ENCODE measurements around the gene ZNF630.
A peak's percentile ranks its signal among the peaks of the same experiment; 100 is the strongest.
"Not testable (repeated sequence)": the region's sequence is repeated elsewhere in the genome, so short reads cannot be mapped to it uniquely, and the experiment has no call there.

Gene ZNF630

DNA sequence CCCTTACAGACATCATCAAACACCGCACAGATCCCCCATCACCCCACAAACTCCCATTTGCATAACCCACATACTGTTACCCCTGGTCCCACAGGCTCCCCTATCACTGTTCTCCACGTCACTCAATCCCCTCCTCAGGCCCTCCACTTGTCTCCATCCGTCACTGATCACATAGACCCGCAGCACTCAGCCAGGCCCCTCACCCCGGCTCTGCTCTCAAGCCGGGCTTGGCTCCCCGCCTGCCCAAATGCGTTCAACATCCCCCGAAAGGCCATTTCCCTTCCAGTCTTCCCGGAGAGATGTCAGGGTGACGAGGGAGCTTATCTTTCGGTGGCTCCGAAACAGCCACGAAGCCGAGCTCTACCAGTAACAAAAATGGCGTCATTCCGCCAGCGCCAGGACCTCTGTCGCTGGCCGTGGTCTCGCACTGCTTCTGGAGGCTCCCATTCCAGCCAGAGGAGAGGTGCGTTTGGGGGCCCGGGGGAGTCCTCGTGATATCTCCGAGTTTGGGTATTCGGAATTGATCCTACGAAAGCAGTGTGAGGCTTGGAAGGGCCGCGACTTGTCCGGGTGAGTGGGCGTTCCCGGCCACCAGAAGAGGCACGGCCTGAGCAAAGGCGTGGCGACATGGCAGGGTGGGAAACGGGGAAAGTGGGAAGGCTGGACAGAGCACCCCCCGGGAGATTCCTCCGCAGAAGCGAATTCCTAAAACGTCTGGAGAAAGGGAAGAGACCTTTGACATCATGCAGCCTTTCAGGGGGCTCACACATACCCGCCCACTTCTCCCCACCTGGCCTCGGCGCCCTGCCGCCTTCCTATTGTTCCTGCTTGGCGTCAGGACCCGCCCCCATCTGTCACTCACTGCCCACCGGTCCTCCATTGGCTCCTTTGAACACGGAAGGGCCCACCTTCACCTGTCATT lies at the start of gene ZNF630:
TSS of gene ZNF630 (minus strand) at position 577 of the 922 bp plus-strand sequence. CDS start 4,754 bp downstream, outside the sequence.
- no peak for DNase-seq (ENCODE audit: low read depth in 2 of 2)

GRCh38 chrX:48107717-48108116 lies 36.3 kb upstream of the ZNF630 start:
- DNase-seq (ENCODE audit: low read depth in 2 of 2): no peak

- DNase-seq (ENCODE audit: low read depth in 2 of 2): no peak
Observed at GRCh38 chrX:48102874-48103374, 31.5 kb upstream of the ZNF630 start.

GRCh38 chrX:48101443-48101842 lies 30.0 kb upstream of the ZNF630 start:
- no peak for DNase-seq (ENCODE audit: low read depth in 2 of 2)

DNA sequence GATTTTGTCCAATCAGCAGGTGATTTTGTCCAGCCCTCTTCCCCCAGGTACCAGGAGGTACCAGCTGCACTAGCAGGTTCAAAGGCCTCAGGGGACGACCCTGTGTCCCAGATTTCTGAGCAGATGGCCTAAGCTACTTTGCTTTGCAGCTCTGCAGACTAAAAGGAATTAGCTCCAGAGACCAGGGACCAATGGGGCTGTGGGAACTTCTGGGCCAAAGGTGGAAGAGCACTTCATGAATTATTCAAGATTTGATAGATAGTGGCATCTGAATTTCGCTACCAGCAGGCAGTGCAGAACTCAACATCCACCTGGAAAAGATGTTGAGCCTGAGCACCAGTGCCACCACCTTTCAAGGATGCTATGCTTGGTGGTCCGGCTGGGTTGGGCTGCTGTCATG lies 21.1 kb upstream of the ZNF630 start:
- not testable (repeated sequence) for DNase-seq (ENCODE audit: low read depth in 2 of 2)

DNA sequence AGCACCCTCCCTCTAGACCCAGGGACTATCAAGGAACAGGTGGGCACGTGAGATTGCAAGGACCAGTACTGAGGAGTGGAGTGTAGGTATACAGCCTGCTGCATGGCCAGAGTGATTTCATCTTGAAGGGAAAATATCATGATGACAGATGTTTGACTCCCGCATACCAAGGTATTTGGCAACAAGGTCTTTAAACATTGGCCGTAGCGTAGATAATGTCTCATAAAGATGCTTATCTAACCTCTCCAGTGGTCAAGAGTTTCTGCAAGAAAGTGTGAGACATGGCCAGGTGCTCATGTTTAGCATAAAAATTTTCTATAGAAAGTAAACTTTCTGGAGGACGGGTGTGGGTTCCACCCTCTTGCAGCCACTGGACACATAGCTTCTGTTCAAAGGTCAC lies 18.7 kb upstream of the ZNF630 start:
- DNase-seq (ENCODE audit: low read depth in 2 of 2): no peak

DNA sequence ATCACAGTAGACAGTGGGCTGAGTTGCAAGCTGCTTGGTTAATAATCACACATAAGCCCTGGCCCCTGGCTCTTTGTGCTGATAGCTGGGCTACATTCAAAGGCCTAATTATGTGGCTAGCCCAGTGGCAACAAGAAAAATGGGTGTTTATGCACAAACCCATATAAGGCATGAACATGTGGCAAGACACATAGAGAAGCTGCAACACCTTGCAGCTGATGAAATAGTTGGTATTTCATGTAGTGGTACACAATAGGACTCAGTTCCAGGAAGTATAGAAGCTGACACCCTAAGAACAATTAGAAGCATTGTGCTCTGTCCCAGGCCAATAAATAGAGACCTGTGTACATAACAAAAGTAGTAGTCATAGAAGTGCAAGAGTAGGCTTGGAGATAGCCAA lies 14.6 kb upstream of the ZNF630 start:
- no peak for DNase-seq (ENCODE audit: low read depth in 2 of 2)

- no peak for DNase-seq (ENCODE audit: low read depth in 2 of 2)
Observed at GRCh38 chrX:48083706-48084105, 12.3 kb upstream of the ZNF630 start.

- DNase-seq (ENCODE audit: low read depth in 2 of 2): no peak
Observed at GRCh38 chrX:48083212-48083611, 11.8 kb upstream of the ZNF630 start.

DNA sequence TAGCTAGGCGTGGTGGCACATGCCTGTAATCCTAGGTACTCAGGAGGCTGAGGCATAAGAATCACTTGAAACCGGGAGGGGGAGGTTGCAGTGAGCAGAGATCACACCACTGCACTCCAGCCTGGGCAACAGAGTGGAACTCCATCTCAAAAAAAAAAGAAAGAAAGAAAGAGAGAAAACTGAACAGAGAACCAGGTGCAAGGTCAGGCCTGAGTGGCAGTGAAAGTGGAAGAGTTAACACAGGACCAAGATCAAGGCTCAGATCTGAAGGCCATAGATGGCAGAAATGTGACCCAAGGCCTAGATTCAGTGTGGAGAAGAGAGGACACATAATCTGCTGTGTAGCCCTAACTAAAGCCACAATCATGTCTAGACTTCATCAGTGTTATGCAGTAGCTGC lies 4.9 kb upstream of the ZNF630 start:
- no peak for DNase-seq (ENCODE audit: low read depth in 2 of 2)

- no peak for DNase-seq (ENCODE audit: low read depth in 2 of 2)
Observed at GRCh38 chrX:48071986-48072605, 656 bp upstream of the ZNF630 start.

DNA sequence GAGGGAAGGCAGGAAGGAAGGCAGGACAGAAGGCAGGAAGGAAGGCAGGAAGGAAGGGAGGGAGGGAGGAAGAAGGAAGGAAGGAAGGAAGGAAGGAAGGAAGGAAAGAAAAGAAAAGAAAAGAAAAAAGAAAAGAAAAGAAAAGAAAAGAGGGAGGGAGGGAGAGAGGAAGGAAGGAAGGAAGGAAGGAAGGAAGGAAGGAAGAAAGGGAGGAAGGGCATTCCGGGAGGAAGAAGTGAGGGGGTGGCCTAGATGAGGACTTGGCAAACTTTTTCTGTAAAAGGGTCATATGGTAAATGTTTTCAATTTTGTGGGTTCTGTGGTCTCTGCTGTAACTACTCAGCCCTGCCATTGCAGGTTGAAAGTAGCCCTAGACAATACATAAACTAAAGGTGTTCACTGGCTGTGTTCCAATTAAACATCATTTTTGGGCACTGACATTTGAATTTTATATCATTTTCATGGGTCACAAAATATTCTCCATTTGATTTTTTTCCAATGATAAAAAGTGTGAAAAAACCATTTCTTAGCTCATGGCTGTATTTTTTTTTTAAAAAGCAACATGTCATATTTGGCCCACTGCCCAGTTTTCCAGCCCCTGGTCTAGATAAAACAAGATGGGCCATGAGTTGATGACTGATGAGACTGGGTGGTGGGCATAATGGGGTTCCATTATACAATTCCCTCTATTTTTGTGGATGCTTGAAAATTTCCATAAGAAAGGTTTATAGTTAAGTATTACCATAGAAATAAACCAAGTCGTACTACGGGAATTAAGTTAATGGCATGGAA lies 3.1 kb downstream of the ZNF630 start:
- DNase-seq (ENCODE audit: low read depth in 2 of 2): no peak

- no peak for DNase-seq (ENCODE audit: low read depth in 2 of 2)
Observed at GRCh38 chrX:48064261-48064660, 7.2 kb downstream of the ZNF630 start.

DNA sequence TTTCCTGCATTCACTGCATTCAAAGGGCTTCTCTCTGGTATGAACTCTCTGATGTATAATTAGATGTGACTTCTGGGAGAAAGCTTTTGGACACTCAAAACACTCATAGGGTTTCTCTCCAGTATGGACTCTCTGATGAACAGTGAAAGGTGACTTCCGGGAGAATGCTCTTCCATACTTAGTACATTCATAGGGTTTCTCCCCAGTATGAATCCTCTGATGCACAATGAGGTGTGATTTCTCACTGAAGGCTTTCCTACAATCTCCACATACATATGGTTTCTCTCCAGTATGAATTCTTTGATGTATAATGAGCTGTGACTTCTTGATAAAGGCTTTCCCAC lies 12.2 kb downstream of the ZNF630 start:
- no peak for DNase-seq (ENCODE audit: low read depth in 2 of 2)

DNA sequence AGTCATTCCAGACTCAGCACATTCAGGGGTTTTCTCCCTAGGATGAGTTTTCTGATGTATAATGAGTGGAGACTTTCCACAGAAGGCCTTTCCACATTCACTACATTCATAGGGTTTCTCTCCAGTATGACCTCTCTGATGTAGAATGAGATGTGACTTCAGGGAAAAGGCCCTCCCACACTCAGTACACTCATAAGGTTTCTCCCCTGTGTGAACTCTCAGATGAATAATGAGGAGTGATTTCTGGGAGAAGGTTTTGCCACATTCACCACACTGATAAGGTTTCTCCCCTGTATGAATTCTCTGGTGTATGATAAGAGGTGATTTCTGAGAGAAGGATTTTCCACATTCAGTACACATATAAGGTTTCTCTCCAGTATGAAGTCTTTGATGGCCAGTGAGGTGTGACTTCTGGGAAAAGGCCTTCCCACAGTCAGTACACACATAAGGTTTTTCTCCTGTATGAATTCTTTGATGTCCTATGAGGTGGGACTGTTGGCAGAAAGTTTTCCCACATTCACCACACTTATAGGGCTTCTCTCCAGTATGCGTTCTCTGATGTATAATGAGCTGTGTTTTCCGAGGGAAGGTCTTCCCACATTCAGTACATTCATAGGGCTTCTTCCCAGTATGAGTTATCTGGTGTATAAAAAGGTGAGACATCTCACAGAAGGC lies 12.7 kb downstream of the ZNF630 start:
- DNase-seq (ENCODE audit: low read depth in 2 of 2): no peak

GRCh38 chrX:48046846-48047245 lies 24.6 kb downstream of the ZNF630 start:
- no peak for DNase-seq (ENCODE audit: low read depth in 2 of 2)

DNA sequence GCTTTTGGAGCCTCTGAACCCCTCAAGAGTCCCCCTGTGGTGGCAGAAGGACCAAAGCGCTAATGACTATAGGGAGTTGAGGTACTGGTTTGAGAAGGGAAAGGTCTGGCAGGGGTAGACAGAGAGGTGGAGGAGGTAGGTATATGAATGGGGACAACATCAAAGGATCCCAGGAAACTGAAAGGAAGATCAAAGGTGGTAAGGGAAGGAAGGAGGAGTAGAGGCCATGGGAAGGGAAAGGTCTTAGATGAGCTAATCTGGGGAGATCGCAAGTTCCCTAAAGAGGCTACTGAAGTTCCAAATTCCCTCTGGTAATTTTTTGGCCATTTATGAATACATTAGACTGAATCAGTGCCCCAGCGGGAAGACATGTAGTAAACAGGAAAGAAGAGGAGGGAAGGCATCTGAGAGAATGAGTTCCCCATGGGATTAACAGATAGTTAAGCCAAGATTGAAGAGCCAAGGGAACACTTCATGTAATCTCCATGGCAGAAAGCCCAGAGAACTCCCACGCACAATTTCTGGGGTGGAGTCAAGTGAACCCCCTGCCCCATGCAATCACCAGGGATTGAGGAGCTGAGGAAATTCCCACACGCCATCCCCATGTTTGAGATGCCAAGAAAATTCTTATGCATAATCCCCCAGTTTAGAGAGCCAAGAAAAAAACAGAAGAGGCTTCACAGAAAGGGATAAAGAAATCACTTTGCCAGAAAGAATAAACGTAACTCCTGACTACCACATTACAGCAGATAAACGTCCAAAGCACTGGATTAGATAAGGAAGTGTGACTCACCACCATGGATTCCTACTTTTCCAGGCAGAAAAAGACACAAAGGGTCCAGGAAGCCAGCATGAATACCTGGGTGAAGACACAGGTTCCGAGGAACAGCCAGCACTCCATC lies 25.8 kb downstream of the ZNF630 start:
- peak; percentile 45 to 48 for DNase-seq (ENCODE audit: low read depth in 2 of 2)

- DNase-seq (ENCODE audit: low read depth in 2 of 2): no peak
Observed at GRCh38 chrX:48043056-48043455, 28.4 kb downstream of the ZNF630 start.

- DNase-seq (ENCODE audit: low read depth in 2 of 2): no peak
Observed at GRCh38 chrX:48035891-48036290, 35.5 kb downstream of the ZNF630 start.

- DNase-seq (ENCODE audit: low read depth in 2 of 2): not testable (repeated sequence)
Observed at GRCh38 chrX:48030641-48031173, 40.7 kb downstream of the ZNF630 start.
